Suprapubic skin (tissue), 4 donors: ENCODE measurements around the gene YPEL4. TPM values are rescaled to one million over a fixed set of nuclear protein-coding genes. Genes with fewer than 3 reads are reported as not detected.

Source experiments
- DNase-seq, 2 donors: peaks; one replicate each; pipeline ENCODE4 v3.0.0-alpha.2; 2019; ENCODE audit warnings: low spot score in 2 of 2
- H3K27ac ChIP-seq: fragments of 200-600 bp; sonication (generic); one replicate; pipeline ENCODE4 v1.5.1; 2019
- H3K27me3 ChIP-seq: fragments of 200-600 bp; sonication (generic); one replicate; pipeline ENCODE4 v1.5.1; 2019
- H3K36me3 ChIP-seq: fragments of 200-600 bp; sonication (generic); one replicate; pipeline ENCODE4 v1.5.1; 2019
- H3K4me1 ChIP-seq: fragments of 200-600 bp; sonication (generic); one replicate; pipeline ENCODE4 v1.5.1; 2019
- H3K4me3 ChIP-seq: fragments of 200-600 bp; sonication (generic); one replicate; pipeline ENCODE4 v1.5.1; 2019; ENCODE audit warnings: mild to moderate bottlenecking
- H3K9me3 ChIP-seq: fragments of 200-600 bp; sonication (generic); one replicate; pipeline ENCODE4 v1.5.1; 2019
- EP300 ChIP-seq: sonication (generic); formaldehyde crosslinking; IDR thresholded peaks from one replicate; pipeline ENCODE4 v1.6.1; 2017; ENCODE audit warnings: antibody characterized with exemption
- POLR2A ChIP-seq, 2 donors: fragments of 450-650 bp; IDR thresholded peaks; one replicate each; pipeline ENCODE4 v1.6.1; 2017; ENCODE audit warnings: antibody characterized with exemption in 2 of 2, mild to moderate bottlenecking in 2 of 2, moderate library complexity in 2 of 2
- POLR2AphosphoS5 ChIP-seq, 3 donors: sonication (generic); formaldehyde crosslinking; IDR thresholded peaks; one replicate each; pipeline ENCODE4 v1.6.1; 2017; ENCODE audit warnings: antibody characterized with exemption in 3 of 3
- WGBS: methylation state at CpG from one replicate; pipeline ENCODE4 v1.1.5; 2018; 5-methylcytosine and 5-hydroxymethylcytosine counted together
- total RNA-seq, 4 donors: library from RNA; depleted of rRNA; stranded (reverse); fragments of >200 nt; gene quantifications; one replicate each; pipeline ENCODE4 v1.1.0, GENCODE V29; 2016
- TF ChIP-seq, protein P1 (sequence below), 2 donors: fragments of 200-600 bp in 1 of 2; fragments of 450-650 bp in 1 of 2; sonication (generic) in 1 of 2; IDR thresholded peaks; one replicate each; pipeline ENCODE4 v1.5.1; 2016 to 2019; ENCODE audit warnings: antibody characterized with exemption in 2 of 2, mild to moderate bottlenecking in 1 of 2, moderate library complexity in 1 of 2

The YPEL4 gene
- total RNA-seq, 4 donors from 2014 or later, result 1.2 to 3.6 (median 1.5) TPM

DNA sequence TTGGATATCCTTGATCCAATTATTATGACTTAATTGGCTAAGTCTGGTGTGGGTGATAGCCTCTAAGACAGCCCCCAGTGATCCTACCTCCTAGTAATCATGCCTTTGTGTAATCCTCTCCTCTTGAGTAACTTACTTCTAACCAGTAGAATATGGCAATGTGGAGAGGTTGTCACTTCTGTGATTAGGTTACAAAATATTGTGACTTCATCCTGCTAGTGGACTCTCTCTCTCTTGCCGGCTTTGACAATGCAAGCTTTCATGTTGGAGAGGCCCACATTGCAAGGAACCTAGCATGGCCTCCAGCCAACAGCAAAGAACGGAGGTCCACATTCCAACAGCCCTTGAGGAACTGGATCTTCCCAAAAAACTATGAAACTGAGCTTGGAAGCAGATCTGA is 19.5 kb downstream of the YPEL4 start:
- DNase-seq, result no peak
- 71% methylated on average over 2 of the region's 2 CpGs for WGBS
- no peak overlapping the region for H3K27ac ChIP-seq
- TF ChIP-seq EP300, result no peak
- no peak for TF ChIP-seq POLR2AphosphoS5 (IDR thresholded peaks at IDR 0.05)
- TF ChIP-seq, protein P1, sequence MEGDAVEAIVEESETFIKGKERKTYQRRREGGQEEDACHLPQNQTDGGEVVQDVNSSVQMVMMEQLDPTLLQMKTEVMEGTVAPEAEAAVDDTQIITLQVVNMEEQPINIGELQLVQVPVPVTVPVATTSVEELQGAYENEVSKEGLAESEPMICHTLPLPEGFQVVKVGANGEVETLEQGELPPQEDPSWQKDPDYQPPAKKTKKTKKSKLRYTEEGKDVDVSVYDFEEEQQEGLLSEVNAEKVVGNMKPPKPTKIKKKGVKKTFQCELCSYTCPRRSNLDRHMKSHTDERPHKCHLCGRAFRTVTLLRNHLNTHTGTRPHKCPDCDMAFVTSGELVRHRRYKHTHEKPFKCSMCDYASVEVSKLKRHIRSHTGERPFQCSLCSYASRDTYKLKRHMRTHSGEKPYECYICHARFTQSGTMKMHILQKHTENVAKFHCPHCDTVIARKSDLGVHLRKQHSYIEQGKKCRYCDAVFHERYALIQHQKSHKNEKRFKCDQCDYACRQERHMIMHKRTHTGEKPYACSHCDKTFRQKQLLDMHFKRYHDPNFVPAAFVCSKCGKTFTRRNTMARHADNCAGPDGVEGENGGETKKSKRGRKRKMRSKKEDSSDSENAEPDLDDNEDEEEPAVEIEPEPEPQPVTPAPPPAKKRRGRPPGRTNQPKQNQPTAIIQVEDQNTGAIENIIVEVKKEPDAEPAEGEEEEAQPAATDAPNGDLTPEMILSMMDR (IDR thresholded peaks at IDR 0.05), result no peak
- no peak for TF ChIP-seq POLR2A (IDR thresholded peaks at IDR 0.05)
- no peaks in the 10 kb centered on the region for H3K4me1 ChIP-seq
- no peaks in the 10 kb centered on the region for H3K27me3 ChIP-seq
- H3K9me3 ChIP-seq, result no peaks in the 10 kb centered on the region
- H3K36me3 ChIP-seq, result no peaks in the 10 kb centered on the region
- no peak overlapping the region for H3K4me3 ChIP-seq

DNA sequence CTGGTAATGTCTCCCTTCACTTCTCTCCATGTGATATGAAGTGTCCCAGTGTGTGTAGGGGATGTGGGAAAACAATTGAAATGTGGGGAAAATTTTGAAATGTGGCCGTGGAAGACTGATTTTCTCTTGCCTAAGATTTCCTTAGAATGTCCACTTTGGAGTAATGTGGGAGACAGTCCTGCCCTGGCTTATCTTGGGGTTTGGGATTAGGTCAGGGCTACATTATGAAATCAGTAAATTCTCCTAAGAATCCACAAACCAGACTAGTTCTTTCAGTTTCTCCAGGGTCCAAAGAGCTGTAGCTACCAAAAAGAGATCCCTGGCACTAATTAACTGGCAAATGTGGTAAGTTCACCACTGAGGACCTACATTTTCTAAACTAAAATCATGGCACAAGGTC is 22.8 kb downstream of the YPEL4 start:
- H3K4me3 ChIP-seq, result no peak overlapping the region
- H3K9me3 ChIP-seq, result no peaks in the 10 kb centered on the region
- H3K27me3 ChIP-seq, result no peaks in the 10 kb centered on the region
- H3K36me3 ChIP-seq, result no peaks in the 10 kb centered on the region
- no peak for DNase-seq
- H3K4me1 ChIP-seq, result no peaks in the 10 kb centered on the region
- TF ChIP-seq POLR2A (IDR thresholded peaks at IDR 0.05) (no peak), EP300 (no peak), POLR2AphosphoS5 (IDR thresholded peaks at IDR 0.05) (no peak)
- TF ChIP-seq, protein P1 (IDR thresholded peaks at IDR 0.05), result no peak
- no peak overlapping the region for H3K27ac ChIP-seq
- WGBS, result 90% methylated on average over 1 of the region's 1 CpG

DNA sequence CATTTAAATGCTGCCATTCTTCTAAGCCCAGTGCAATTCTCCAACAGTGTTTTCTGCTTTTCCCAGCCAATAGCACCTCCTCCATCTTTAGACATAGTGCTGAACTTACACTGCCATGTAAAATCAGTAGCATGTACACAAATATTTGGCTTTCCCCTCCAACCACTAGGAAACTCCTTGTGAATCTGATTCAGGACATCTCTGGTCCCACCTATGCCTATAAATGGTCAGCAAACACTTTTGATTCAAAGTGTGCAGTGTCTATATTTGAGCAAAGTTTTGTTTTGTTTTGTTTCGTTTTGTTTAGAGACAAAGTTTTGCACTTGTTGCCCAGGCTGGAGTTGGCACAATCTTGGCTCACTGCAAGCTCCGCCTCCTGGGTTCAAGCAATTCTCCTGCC is 24.8 kb downstream of the YPEL4 start:
- H3K27me3 ChIP-seq, result no peaks in the 10 kb centered on the region
- WGBS, result 97% methylated on average over 2 of the region's 2 CpGs
- DNase-seq, result no peak
- H3K9me3 ChIP-seq, result no peaks in the 10 kb centered on the region
- no peak overlapping the region for H3K4me3 ChIP-seq
- H3K36me3 ChIP-seq, result no peaks in the 10 kb centered on the region
- no peak overlapping the region for H3K27ac ChIP-seq
- TF ChIP-seq POLR2A (IDR thresholded peaks at IDR 0.05), result no peak
- no peak for TF ChIP-seq POLR2AphosphoS5 (IDR thresholded peaks at IDR 0.05)
- TF ChIP-seq, protein P1 (IDR thresholded peaks at IDR 0.05), result no peak
- TF ChIP-seq EP300, result no peak
- no peaks in the 10 kb centered on the region for H3K4me1 ChIP-seq

DNA sequence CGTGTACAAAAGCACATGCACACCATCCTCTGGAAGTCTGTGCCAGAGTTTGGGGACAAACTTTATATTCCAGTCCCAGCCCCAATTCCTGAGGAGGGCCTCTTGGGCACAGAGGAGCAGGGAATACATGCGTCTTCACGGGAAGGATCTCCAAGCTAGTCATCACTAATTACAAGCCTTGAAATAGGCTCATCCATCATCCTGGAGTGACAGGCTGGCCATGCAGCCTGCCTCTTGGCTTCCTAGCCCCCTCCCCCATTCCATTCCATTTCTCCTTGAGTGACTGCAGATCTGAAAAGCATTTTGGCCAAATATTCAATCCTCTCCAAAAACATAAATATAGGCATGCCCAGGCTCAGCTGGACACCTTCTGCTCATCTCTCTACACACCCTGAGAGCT is 27.4 kb downstream of the YPEL4 start:
- Histone ChIP-seq H3K36me3 (no peaks in the 10 kb centered on the region), H3K27ac (no peak overlapping the region), H3K9me3 (no peaks in the 10 kb centered on the region), H3K4me1 (no peaks in the 10 kb centered on the region), H3K4me3 (no peak overlapping the region), H3K27me3 (no peaks in the 10 kb centered on the region)
- TF ChIP-seq EP300 (no peak), POLR2AphosphoS5 (IDR thresholded peaks at IDR 0.05) (no peak), POLR2A (IDR thresholded peaks at IDR 0.05) (no peak)
- WGBS, result 49% methylated on average over 3 of the region's 3 CpGs
- DNase-seq, result no peak

DNA sequence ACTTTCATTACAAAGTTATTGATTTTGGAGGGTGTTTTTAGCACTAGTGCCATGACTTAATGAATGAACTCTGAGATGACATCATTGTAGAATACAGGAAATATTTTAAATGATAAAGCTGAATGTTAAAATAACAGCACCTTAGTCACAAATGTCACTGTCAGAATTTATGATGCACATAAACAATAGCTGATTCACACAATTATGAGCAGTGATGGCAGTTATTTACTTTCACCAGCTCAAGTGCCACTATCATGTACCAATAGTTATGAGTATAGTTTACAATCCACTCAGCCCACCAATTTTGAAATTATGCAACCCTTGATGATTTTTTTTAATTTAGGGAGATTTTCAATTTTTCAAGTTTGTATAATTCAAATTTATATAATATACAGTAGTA is 29.2 kb downstream of the YPEL4 start:
- Histone ChIP-seq H3K27ac (no peak overlapping the region), H3K27me3 (no peaks in the 10 kb centered on the region), H3K9me3 (no peaks in the 10 kb centered on the region), H3K36me3 (no peaks in the 10 kb centered on the region), H3K4me1 (no peaks in the 10 kb centered on the region), H3K4me3 (no peak overlapping the region)
- TF ChIP-seq POLR2A (IDR thresholded peaks at IDR 0.05) (no peak), POLR2AphosphoS5 (IDR thresholded peaks at IDR 0.05) (no peak), EP300 (no peak)
- TF ChIP-seq, protein P1 (IDR thresholded peaks at IDR 0.05), result no peak
- DNase-seq, result no peak

DNA sequence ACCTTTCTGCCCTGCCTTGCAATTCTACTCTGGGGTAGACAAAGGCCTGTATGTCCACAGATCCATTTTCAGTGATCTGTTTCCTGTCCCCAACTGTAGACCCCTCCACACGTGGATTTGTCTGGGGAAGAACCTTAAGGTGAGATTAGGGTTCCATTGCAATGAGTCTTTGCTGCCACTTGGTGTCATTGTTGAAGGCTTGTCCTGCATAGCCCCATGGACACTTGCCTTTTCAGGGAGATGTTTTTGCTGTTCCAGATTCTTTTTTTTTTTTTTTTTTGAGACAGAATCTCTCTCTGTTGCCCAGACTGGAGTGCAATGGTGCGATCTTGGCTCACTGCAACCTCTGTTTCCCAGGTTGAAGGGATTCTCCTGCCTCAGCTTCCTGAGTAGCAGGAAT is 30.4 kb downstream of the YPEL4 start:
- Histone ChIP-seq H3K9me3 (no peaks in the 10 kb centered on the region), H3K4me1 (no peaks in the 10 kb centered on the region), H3K36me3 (peaks cover 7% of the 10 kb centered on the region), H3K27me3 (no peaks in the 10 kb centered on the region), H3K4me3 (no peak overlapping the region), H3K27ac (no peak overlapping the region)
- DNase-seq, result no peak
- TF ChIP-seq POLR2AphosphoS5 (IDR thresholded peaks at IDR 0.05) (no peak), EP300 (no peak), POLR2A (IDR thresholded peaks at IDR 0.05) (no peak)
- TF ChIP-seq, protein P1 (IDR thresholded peaks at IDR 0.05), result no peak
- 91% methylated on average over 2 of the region's 2 CpGs for WGBS
